HepG2 (cell line): ENCODE results near the gene VILL. TPM values are rescaled to one million over a fixed set of nuclear protein-coding genes. Genes with fewer than 3 reads are reported as not detected.

ENCODE experiments used
- ATAC-seq: fragments of 200-7000 bp; cut with Tn5 transposase; 3 replicates; pipeline ENCODE4 v1.9.1; 2020; ENCODE audit warnings: mild to moderate bottlenecking, moderate library complexity
- BruUV-seq: library from RNA; stranded (reverse); fragments of 400-500 nt; replicated peaks from 2 replicates; lab custom pipeline; 2021; lab: Mats Ljungman, UMichigan
- CTCF ChIA-PET: fragments of 300-600 bp; formaldehyde crosslinking; extraction: SDS; loops from one replicate; lab custom pipeline; 2021; ENCODE audit warnings: low total read pairs, inconsistent platforms, low intra/inter-chr PET ratio; lab: Yijun Ruan, JAX
- POLR2A ChIA-PET: fragments of 350-600 bp; sonication (Branson Sonifier 250); formaldehyde crosslinking; loops from one replicate; lab custom pipeline; 2020; ENCODE audit warnings: antibody characterized with exemption, inconsistent platforms; lab: Yijun Ruan, JAX
- DNase-seq: peaks from one replicate; pipeline ENCODE4 v3.0.0-alpha.2; 2015; ENCODE audit warnings: low spot score
- FAIRE-seq: peaks from 3 replicates; lab custom pipeline; 2011; peaks lifted over from hg19 to GRCh38; lab: Jason Lieb, UNC
- H2AFZ ChIP-seq: one replicate; pipeline ENCODE4 v1.6.1; 2011; ENCODE audit warnings: low read length, inconsistent platforms
- H3K27ac ChIP-seq: fragments of 300-600 bp; 3 replicates; pipeline ENCODE4 v1.8.0; 2011; ENCODE audit warnings: mixed run types, mild to moderate bottlenecking, mixed read lengths, low read length, inconsistent platforms; ENCODE audit not compliant: insufficient read depth; ENCODE audit errors: extremely low read length
- H3K27me3 ChIP-seq, 2 experiments: fragments of 200-600 bp in 1 of 2; 2 replicates in 1 of 2; 3 replicates in 1 of 2; pipeline versions ENCODE4 v1.6.0 to v1.8.0; 2011; ENCODE audit warnings: low read length in 2 of 2, mild to moderate bottlenecking in 2 of 2, moderate library complexity in 2 of 2, inconsistent platforms in 1 of 2; ENCODE audit not compliant: insufficient read depth in 2 of 2, control insufficient read depth in 1 of 2
- H3K36me3 ChIP-seq, 2 experiments: fragments of 200-600 bp in 1 of 2; replicated peaks in 1 of 2; 2 replicates in 1 of 2; 3 replicates in 1 of 2; pipeline versions ENCODE4 v1.5.1 to v1.8.0; 2011; ENCODE audit warnings: low read length in 2 of 2, inconsistent platforms in 1 of 2; ENCODE audit not compliant: insufficient read depth in 2 of 2, control insufficient read depth in 1 of 2
- H3K4me1 ChIP-seq: 2 replicates; pipeline ENCODE4 v1.5.1; 2012; ENCODE audit warnings: low read length, inconsistent platforms; ENCODE audit not compliant: insufficient read depth
- H3K4me2 ChIP-seq: 2 replicates; pipeline ENCODE4 v1.6.0; 2011; ENCODE audit warnings: low read depth, low read length, inconsistent platforms
- H3K4me3 ChIP-seq, 3 experiments: fragments of 200-600 bp in 1 of 3; sonication (generic), shearing (Covaris generic) in 1 of 3; replicated peaks in 1 of 3; 2 replicates each; pipeline ENCODE4 v1.5.1; 2011 to 2016; ENCODE audit warnings: low read length in 3 of 3, inconsistent platforms in 2 of 3, low read depth in 2 of 3, mild to moderate bottlenecking in 2 of 3, control low read depth in 1 of 3, mixed read lengths in 1 of 3; ENCODE audit not compliant: insufficient read depth in 1 of 3
- H3K79me2 ChIP-seq: one replicate; pipeline ENCODE4 v1.6.1; 2011; ENCODE audit warnings: low read length, inconsistent platforms; ENCODE audit not compliant: insufficient read depth
- H3K9ac ChIP-seq: 2 replicates; pipeline ENCODE4 v1.6.0; 2011; ENCODE audit warnings: mild to moderate bottlenecking, low read depth, low read length, inconsistent platforms; ENCODE audit not compliant: insufficient read depth
- H3K9me3 ChIP-seq: 2 replicates; pipeline ENCODE4 v1.5.1; 2012; ENCODE audit warnings: mild to moderate bottlenecking, low read length
- H4K20me1 ChIP-seq: 2 replicates; pipeline ENCODE4 v1.6.0; 2011; ENCODE audit warnings: inconsistent platforms, mild to moderate bottlenecking, low read length, moderate library complexity; ENCODE audit not compliant: insufficient read depth
- ATF7-NPFF ChIP-seq: sonication (generic); formaldehyde crosslinking; IDR thresholded peaks from 2 replicates; pipeline ENCODE4 v1.8.1; 2023; ENCODE audit warnings: mild to moderate bottlenecking, low read depth, missing genetic modification reagents, moderate library complexity
- EHMT2 ChIP-seq: fragments of 200-600 bp; sonication (generic); IDR thresholded peaks from 2 replicates; pipeline ENCODE4 v1.7.0; 2017; ENCODE audit warnings: antibody characterized with exemption, low read depth, low read length, borderline replicate concordance
- ETV6 ChIP-seq: sonication (generic); formaldehyde crosslinking; conservative IDR thresholded peaks from 2 replicates; pipeline ENCODE4 v1.4.0; 2020; ENCODE audit warnings: missing genetic modification reagents
- HOXA7 ChIP-seq: sonication (generic); formaldehyde crosslinking; IDR thresholded peaks from 2 replicates; pipeline ENCODE4 v1.8.1; 2022; ENCODE audit warnings: mild to moderate bottlenecking, missing genetic modification reagents, moderate library complexity
- RXRB ChIP-seq: IDR thresholded peaks from 2 replicates; pipeline ENCODE4 v1.6.1; 2016; ENCODE audit warnings: borderline replicate concordance, missing genetic modification reagents, missing compliant biosample characterization
- SNAI1 ChIP-seq: sonication (generic); formaldehyde crosslinking; IDR thresholded peaks from 2 replicates; pipeline ENCODE4 v1.5.0; 2020; ENCODE audit warnings: mild to moderate bottlenecking, missing genetic modification reagents, borderline replicate concordance
- SOX13 ChIP-seq, 3 experiments: fragments of 450-650 bp in 1 of 3; sonication (generic) in 1 of 3; formaldehyde crosslinking in 1 of 3; IDR thresholded peaks in 2 of 3; conservative IDR thresholded peaks in 1 of 3; 2 replicates each; pipeline versions ENCODE4 v1.5.0 to v1.6.1; 2016 to 2020; ENCODE audit warnings: antibody characterized with exemption in 1 of 3, mild to moderate bottlenecking in 1 of 3, missing compliant biosample characterization in 1 of 3, missing genetic modification reagents in 1 of 3, moderate library complexity in 1 of 3
- ZNF282 ChIP-seq: fragments of 450-650 bp; IDR thresholded peaks from 2 replicates; pipeline ENCODE4 v1.6.1; 2018; ENCODE audit not compliant: partially characterized antibody
- ZNF441 ChIP-seq: sonication (generic); formaldehyde crosslinking; IDR thresholded peaks from 2 replicates; pipeline ENCODE4 v1.7.0; 2021; ENCODE audit warnings: missing genetic modification reagents, borderline replicate concordance
- ZNF607 ChIP-seq: sonication (generic); formaldehyde crosslinking; IDR thresholded peaks from 2 replicates; pipeline ENCODE4 v1.5.1; 2020; ENCODE audit warnings: missing genetic modification reagents, mild to moderate bottlenecking, borderline replicate concordance
- WGBS: methylation state at CpG from one replicate; pipeline ENCODE4 v1.1.6; 2017; ENCODE audit warnings: low lambda C conversion rate; 5-methylcytosine and 5-hydroxymethylcytosine counted together
- in situ Hi-C: cut with HindIII; loops from 2 replicates; pipeline ENCODE4 v1.10.0; 2017; ENCODE audit warnings: low pct_unique_long_range_greater_than_20kb; ENCODE audit not compliant: extremely low pct_ligation_motif_present
- intact Hi-C: fragments of 100-400 bp; cut with micrococcal nuclease; formaldehyde crosslinking; loops from one replicate; pipeline ENCODE4 v1.10.0; 2022; ENCODE audit not compliant: unreplicated experiment
- polyA plus RNA-seq, 8 experiments: library from polyadenylated mRNA; depleted of rRNA in 3 of 8; stranded (reverse) in 7 of 8; unstranded in 1 of 8; fragments of >200 nt; fragmentation: Illumina TruSeq in 4 of 8; extraction: Trizol in 4 of 8; gene quantifications; 2 replicates each; pipeline versions ENCODE4 v1.2.1 to v1.2.3, GENCODE V29; 2011 to 2016; ENCODE audit warnings: low read depth in 4 of 8, missing spikeins in 1 of 8, mixed read lengths in 1 of 8; ENCODE audit not compliant: insufficient read depth in 1 of 8
- total RNA-seq, 5 experiments: library from RNA; depleted of rRNA; stranded (reverse); fragments of >200 nt; fragmentation: Illumina TruSeq; extraction: Trizol; gene quantifications; 2 replicates each; pipeline ENCODE4 v1.2.3, GENCODE V29; 2016; ENCODE audit warnings: low read depth in 1 of 5
- TF ChIP-seq, protein P1 (sequence below), 2 experiments: sonication (generic) in 1 of 2; formaldehyde crosslinking in 1 of 2; IDR thresholded peaks; 2 replicates each; pipeline versions ENCODE4 v1.5.1 to v1.6.1; 2011 to 2020; ENCODE audit warnings: borderline replicate concordance in 1 of 2, low read depth in 1 of 2, low read length in 1 of 2, mild to moderate bottlenecking in 1 of 2, missing genetic modification reagents in 1 of 2, moderate library complexity in 1 of 2
- TF ChIP-seq, protein P2 (sequence below): sonication (generic); formaldehyde crosslinking; IDR thresholded peaks from 2 replicates; pipeline ENCODE4 v1.4.0; 2020; ENCODE audit warnings: mild to moderate bottlenecking, missing genetic modification reagents

VILL gene
- total and polyA plus RNA-seq, 2 of the 13 experiments (the other 11 are each of a cell fraction or from before 2014, with no cell fraction given): 3.2 to 5.3 TPM

DNA sequence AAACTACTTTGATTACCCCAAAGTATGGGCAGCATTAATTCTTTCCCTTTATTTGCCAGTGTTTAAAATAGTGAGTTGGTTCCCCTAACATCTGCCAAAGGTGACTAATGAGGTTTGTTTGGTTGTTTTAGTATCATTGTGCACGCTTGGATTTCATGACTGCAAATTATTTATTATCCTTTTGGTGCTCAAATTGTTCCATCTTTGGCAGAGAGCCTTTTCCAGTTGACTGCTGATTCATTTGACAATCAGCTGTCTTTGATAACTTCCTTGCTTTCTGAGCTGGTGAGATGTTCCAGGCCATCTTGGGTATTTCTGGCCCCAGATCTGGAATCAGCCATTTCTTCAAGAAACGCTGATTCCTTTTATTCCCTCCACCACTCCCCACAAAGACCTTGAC lies 57.3 kb downstream of the VILL start (continued):
- TF ChIP-seq, protein P1, sequence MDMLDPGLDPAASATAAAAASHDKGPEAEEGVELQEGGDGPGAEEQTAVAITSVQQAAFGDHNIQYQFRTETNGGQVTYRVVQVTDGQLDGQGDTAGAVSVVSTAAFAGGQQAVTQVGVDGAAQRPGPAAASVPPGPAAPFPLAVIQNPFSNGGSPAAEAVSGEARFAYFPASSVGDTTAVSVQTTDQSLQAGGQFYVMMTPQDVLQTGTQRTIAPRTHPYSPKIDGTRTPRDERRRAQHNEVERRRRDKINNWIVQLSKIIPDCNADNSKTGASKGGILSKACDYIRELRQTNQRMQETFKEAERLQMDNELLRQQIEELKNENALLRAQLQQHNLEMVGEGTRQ (IDR thresholded peaks at IDR 0.05; ENCODE audit: low read depth, low read length): no peak
- TF ChIP-seq, protein P1 (CRISPR knock-in tag; IDR thresholded peaks at IDR 0.05; ENCODE audit: borderline replicate concordance): no peak
- no peak for TF ChIP-seq RXRB (CRISPR knock-in tag)
- TF ChIP-seq ZNF607 (CRISPR knock-in tag): no peak

DNA sequence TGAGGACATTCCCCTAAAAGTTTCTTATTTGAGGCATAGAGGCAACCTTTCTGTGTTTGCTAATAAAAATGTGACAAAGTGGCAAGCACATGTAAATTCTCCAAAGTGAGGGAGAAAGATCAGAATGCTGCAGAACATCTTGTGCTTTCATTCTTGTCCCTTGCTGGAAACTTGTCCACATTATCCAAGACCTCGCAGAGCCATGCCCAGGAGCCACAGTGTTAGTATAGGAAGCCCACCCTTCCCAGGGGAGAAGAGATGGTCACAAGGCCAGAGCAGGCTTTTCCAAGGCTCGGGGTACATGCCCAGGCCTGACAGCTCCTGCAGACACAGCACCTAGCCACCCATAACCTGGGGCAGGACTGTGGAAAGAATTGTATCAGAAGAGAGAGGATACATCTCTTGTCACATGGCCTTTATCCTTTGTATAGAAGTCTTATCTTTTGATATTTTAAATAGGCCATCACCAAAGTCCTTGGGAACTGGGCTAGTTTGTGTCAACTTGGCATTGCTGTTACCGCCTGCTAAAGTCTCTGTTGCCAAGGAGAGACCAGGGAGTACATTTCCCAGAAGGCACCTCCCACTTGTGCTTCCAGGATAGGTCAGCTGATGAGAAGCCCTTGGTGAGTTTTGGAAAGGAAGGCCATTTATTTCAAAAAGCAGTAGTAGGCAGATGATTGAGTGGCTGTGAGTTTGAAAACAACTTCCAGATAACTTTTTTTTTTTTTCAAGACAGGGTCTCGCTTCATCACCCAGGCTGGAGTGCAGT lies 59.0 kb downstream of the VILL start:
- Histone ChIP-seq H3K27me3 (peaks cover 0 to 17% of the 10 kb centered on the region in 2 experiments; a peak in 3 of 5 replicates), H2AFZ (no peak overlapping the region), H3K27ac (no peak overlapping the region), H3K36me3 (no peaks in the 10 kb centered on the region), H4K20me1 (no peaks in the 10 kb centered on the region), H3K4me2 (no peak overlapping the region), H3K79me2 (no peaks in the 10 kb centered on the region), H3K4me3 (no peak overlapping the region), H3K9ac (no peak overlapping the region), H3K9me3 (no peaks in the 10 kb centered on the region), H3K4me1 (peaks cover 8% of the 10 kb centered on the region)
- intact Hi-C loops: no loop called here
- POLR2A ChIA-PET: no interaction called here
- 39% methylated on average over 4 of the region's 4 CpGs for WGBS
- no peak for FAIRE-seq
- ATAC-seq: no peak
- no peak for DNase-seq
- CTCF ChIA-PET: no interaction called here
- in situ Hi-C loops: no loop called here
- BruUV-seq: no TSS peak
- TF ChIP-seq SNAI1 (no peak), HOXA7 (no peak), SOX13 (IDR thresholded peaks at IDR 0.05) (no peak), SOX13 (CRISPR knock-in tag; conservative IDR thresholded peaks at IDR 0.05 in 1 of 2, IDR thresholded peaks at IDR 0.05 in 1 of 2) (no peak), ZNF441 (CRISPR knock-in tag) (no peak), ATF7-NPFF (no peak), ETV6 (CRISPR knock-in tag) (no peak), EHMT2 (no peak), ZNF282 (no peak)
- TF ChIP-seq, protein P2, sequence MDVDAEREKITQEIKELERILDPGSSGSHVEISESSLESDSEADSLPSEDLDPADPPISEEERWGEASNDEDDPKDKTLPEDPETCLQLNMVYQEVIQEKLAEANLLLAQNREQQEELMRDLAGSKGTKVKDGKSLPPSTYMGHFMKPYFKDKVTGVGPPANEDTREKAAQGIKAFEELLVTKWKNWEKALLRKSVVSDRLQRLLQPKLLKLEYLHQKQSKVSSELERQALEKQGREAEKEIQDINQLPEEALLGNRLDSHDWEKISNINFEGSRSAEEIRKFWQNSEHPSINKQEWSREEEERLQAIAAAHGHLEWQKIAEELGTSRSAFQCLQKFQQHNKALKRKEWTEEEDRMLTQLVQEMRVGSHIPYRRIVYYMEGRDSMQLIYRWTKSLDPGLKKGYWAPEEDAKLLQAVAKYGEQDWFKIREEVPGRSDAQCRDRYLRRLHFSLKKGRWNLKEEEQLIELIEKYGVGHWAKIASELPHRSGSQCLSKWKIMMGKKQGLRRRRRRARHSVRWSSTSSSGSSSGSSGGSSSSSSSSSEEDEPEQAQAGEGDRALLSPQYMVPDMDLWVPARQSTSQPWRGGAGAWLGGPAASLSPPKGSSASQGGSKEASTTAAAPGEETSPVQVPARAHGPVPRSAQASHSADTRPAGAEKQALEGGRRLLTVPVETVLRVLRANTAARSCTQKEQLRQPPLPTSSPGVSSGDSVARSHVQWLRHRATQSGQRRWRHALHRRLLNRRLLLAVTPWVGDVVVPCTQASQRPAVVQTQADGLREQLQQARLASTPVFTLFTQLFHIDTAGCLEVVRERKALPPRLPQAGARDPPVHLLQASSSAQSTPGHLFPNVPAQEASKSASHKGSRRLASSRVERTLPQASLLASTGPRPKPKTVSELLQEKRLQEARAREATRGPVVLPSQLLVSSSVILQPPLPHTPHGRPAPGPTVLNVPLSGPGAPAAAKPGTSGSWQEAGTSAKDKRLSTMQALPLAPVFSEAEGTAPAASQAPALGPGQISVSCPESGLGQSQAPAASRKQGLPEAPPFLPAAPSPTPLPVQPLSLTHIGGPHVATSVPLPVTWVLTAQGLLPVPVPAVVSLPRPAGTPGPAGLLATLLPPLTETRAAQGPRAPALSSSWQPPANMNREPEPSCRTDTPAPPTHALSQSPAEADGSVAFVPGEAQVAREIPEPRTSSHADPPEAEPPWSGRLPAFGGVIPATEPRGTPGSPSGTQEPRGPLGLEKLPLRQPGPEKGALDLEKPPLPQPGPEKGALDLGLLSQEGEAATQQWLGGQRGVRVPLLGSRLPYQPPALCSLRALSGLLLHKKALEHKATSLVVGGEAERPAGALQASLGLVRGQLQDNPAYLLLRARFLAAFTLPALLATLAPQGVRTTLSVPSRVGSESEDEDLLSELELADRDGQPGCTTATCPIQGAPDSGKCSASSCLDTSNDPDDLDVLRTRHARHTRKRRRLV (CRISPR knock-in tag): no peak
